PC-9 (cell line): ENCODE results near the gene ADAMTSL4. TPM values are rescaled to one million over a fixed set of nuclear protein-coding genes. Genes with fewer than 3 reads are reported as not detected.
"Not testable (repeated sequence)": the region's sequence is repeated elsewhere in the genome, so short reads cannot be mapped to it uniquely, and the experiment has no call there.

Experiments
- BruUV-seq: library from RNA; stranded (reverse); fragments of 400-500 nt; replicated peaks from 2 replicates; lab custom pipeline; 2021; lab: Mats Ljungman, UMichigan
- CTCF ChIA-PET: fragments of 300-600 bp; sonication (Branson Sonifier 250); formaldehyde crosslinking; loops from one replicate; lab custom pipeline; 2022; ENCODE audit warnings: antibody characterized with exemption; lab: Charles Lee
- POLR2A ChIA-PET: fragments of 300-600 bp; sonication (Branson Sonifier 250); formaldehyde crosslinking; loops from one replicate; lab custom pipeline; 2022; ENCODE audit warnings: antibody characterized with exemption; ENCODE audit not compliant: unreplicated experiment; lab: Charles Lee
- DNase-seq, 2 experiments: peaks; one replicate each; pipeline versions ENCODE4 v3.0.0 to v3.0.0-alpha.2; 2015 to 2022; ENCODE audit warnings: mixed read lengths in 1 of 2
- H2AFZ ChIP-seq: fragments of 200-600 bp; sonication (generic); 2 replicates; pipeline ENCODE4 v1.8.1; 2017; ENCODE audit warnings: antibody characterized with exemption
- H3F3A ChIP-seq: fragments of 200-600 bp; sonication (generic); 2 replicates; pipeline ENCODE4 v1.8.1; 2017; ENCODE audit warnings: antibody characterized with exemption, mild to moderate bottlenecking, low read depth; ENCODE audit not compliant: insufficient read depth
- H3K27ac ChIP-seq: fragments of 200-600 bp; sonication (generic); 2 replicates; pipeline ENCODE4 v1.6.1; 2016; ENCODE audit warnings: mixed run types
- H3K27me3 ChIP-seq: fragments of 200-600 bp; sonication (generic); 2 replicates; pipeline ENCODE4 v1.6.1; 2016; ENCODE audit warnings: low read depth, mixed run types; ENCODE audit not compliant: insufficient read depth
- H3K36me3 ChIP-seq: fragments of 200-600 bp; sonication (generic); 2 replicates; pipeline ENCODE4 v1.6.1; 2016; ENCODE audit warnings: low read depth, mixed run types
- H3K4me1 ChIP-seq: fragments of 200-600 bp; sonication (generic); replicated peaks from 2 replicates; pipeline ENCODE4 v1.6.1; 2016; ENCODE audit warnings: mixed run types; ENCODE audit not compliant: insufficient read depth
- H3K4me2 ChIP-seq: fragments of 200-600 bp; sonication (generic); 2 replicates; pipeline ENCODE4 v1.6.1; 2017; ENCODE audit warnings: mixed run types
- H3K4me3 ChIP-seq: fragments of 200-600 bp; sonication (generic); 2 replicates; pipeline ENCODE4 v1.6.1; 2016; ENCODE audit warnings: mixed run types
- H3K79me2 ChIP-seq: fragments of 200-600 bp; sonication (generic); 2 replicates; pipeline ENCODE4 v1.6.1; 2017; ENCODE audit warnings: low read depth, mixed run types
- H3K9me2 ChIP-seq: fragments of 200-600 bp; sonication (generic); 2 replicates; pipeline ENCODE4 v1.8.1; 2017; ENCODE audit warnings: mild to moderate bottlenecking; ENCODE audit not compliant: insufficient read depth
- H3K9me3 ChIP-seq: fragments of 200-600 bp; sonication (generic); 2 replicates; pipeline ENCODE4 v1.8.1; 2016; ENCODE audit warnings: low read depth; ENCODE audit not compliant: insufficient read depth
- H4K20me1 ChIP-seq: fragments of 200-600 bp; sonication (generic); 2 replicates; pipeline ENCODE4 v1.8.1; 2017; ENCODE audit not compliant: insufficient read depth
- EZH2 ChIP-seq: fragments of 200-600 bp; sonication (generic); IDR thresholded peaks from 2 replicates; pipeline ENCODE4 v1.8.0; 2017; ENCODE audit warnings: antibody characterized with exemption, low read depth
- intact Hi-C: fragments of 100-400 bp; cut with micrococcal nuclease; formaldehyde crosslinking; loops from one replicate; pipeline ENCODE4 v1.10.0; 2022; ENCODE audit not compliant: unreplicated experiment
- total RNA-seq: library from RNA; stranded (reverse); gene quantifications from 2 replicates; pipeline ENCODE4 v1.2.3, GENCODE V29; 2021
- TF ChIP-seq, protein P1 (sequence below): fragments of 200-600 bp; sonication (generic); conservative IDR thresholded peaks from 2 replicates; pipeline ENCODE4 v1.6.1; 2017; ENCODE audit warnings: mixed run types, antibody characterized with exemption, mild to moderate bottlenecking, moderate library complexity

ADAMTSL4 gene
- total RNA-seq, 1 experiment from 2014 or later: 67.9 TPM

DNA sequence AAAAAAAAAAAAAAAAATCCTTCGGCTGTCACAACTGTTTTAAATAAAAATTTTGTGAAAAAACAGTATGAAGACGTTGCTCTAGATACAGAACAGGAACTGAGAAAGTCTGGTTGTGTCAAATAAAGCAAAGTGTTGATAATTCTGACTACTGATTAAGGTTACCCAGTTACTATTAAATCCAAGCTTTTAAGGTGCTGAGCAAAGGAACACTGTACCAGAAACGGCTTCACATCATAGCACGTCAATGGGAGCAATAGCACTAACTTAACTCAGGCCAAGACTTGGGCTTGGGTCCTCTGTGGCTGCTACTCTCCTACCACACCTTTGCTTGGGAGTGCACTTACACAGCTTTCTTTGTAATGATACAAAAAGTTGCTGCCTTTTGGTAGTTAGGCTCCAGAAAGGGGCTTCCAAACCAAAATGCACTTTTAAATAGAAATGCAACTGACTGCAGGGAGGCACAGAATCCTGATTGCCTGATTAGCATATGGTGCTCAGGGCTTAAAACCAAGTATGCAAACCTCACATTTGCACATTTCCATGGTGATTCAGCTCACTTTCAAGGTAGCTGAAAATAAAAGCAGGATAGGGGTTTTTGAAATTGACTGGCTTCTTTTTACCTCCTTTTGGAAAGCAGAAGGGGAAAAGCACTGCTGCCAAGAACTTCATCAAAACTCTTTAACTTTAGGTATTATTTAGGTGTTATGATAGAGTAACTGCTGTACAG lies 23.9 kb downstream of the ADAMTSL4 start:
- Histone ChIP-seq H3F3A (peaks cover 97% of the 10 kb centered on the region), H2AFZ (no peak overlapping the region), H4K20me1 (peaks cover 58% of the 10 kb centered on the region), H3K9me2 (no peaks in the 10 kb centered on the region), H3K36me3 (peaks cover 56% of the 10 kb centered on the region), H3K4me3 (peak overlapping the region; percentile 17; the same call in 1 of the 2 replicates), H3K4me1 (peaks cover 77% of the 10 kb centered on the region), H3K27me3 (no peaks in the 10 kb centered on the region), H3K9me3 (no peaks in the 10 kb centered on the region), H3K4me2 (peak overlapping the region; percentile 5; the same call in 1 of the 2 replicates), H3K27ac (peak overlapping the region; percentile 93), H3K79me2 (peaks cover 94% of the 10 kb centered on the region)
- BruUV-seq: no TSS peak
- no peak for TF ChIP-seq EZH2
- TF ChIP-seq, protein P1, sequence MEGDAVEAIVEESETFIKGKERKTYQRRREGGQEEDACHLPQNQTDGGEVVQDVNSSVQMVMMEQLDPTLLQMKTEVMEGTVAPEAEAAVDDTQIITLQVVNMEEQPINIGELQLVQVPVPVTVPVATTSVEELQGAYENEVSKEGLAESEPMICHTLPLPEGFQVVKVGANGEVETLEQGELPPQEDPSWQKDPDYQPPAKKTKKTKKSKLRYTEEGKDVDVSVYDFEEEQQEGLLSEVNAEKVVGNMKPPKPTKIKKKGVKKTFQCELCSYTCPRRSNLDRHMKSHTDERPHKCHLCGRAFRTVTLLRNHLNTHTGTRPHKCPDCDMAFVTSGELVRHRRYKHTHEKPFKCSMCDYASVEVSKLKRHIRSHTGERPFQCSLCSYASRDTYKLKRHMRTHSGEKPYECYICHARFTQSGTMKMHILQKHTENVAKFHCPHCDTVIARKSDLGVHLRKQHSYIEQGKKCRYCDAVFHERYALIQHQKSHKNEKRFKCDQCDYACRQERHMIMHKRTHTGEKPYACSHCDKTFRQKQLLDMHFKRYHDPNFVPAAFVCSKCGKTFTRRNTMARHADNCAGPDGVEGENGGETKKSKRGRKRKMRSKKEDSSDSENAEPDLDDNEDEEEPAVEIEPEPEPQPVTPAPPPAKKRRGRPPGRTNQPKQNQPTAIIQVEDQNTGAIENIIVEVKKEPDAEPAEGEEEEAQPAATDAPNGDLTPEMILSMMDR: no peak
- ChIA-PET CTCF (interaction anchor here (0.7 kb wide), 1 partner anchor 201 kb away, joined by 3 read pairs; no protein-coding TSS in a partner anchor), POLR2A (interaction anchor here (0.6 to 0.8 kb wide), 4 partner anchors 14 to 311 kb away, joined by 3 to 9 read pairs (median 6); no protein-coding TSS in a partner anchor)
- intact Hi-C loops: no loop called here
- no peak for DNase-seq

- DNase-seq, H3K27me3 ChIP-seq, intact Hi-C loops, H2AFZ ChIP-seq, BruUV-seq, H3K9me3 ChIP-seq, H3K9me2 ChIP-seq: not testable (repeated sequence)
- H3F3A ChIP-seq: peaks cover 98% of the 10 kb centered on the region
- CTCF ChIA-PET: interaction anchor here (0.6 kb wide), 1 partner anchor 120 kb away, joined by 3 read pairs; no protein-coding TSS in a partner anchor
- peak overlapping the region; percentile 17; the same call in 1 of the 2 replicates for H3K4me3 ChIP-seq
- H3K4me2 ChIP-seq: peak overlapping the region; percentile 5; the same call in 1 of the 2 replicates
- peak overlapping the region; percentile 93 for H3K27ac ChIP-seq
- POLR2A ChIA-PET: interaction anchor here (0.8 kb wide), 1 partner anchor 44 kb away, joined by 6 read pairs; no protein-coding TSS in a partner anchor
- H3K36me3 ChIP-seq: peaks cover 61% of the 10 kb centered on the region
- H4K20me1 ChIP-seq: peaks cover 64% of the 10 kb centered on the region
- peaks cover 72% of the 10 kb centered on the region for H3K4me1 ChIP-seq
- H3K79me2 ChIP-seq: peaks cover 98% of the 10 kb centered on the region
These were observed 24.5 kb downstream of the ADAMTSL4 start for GRCh38 chr1:150573648-150574071.

DNA sequence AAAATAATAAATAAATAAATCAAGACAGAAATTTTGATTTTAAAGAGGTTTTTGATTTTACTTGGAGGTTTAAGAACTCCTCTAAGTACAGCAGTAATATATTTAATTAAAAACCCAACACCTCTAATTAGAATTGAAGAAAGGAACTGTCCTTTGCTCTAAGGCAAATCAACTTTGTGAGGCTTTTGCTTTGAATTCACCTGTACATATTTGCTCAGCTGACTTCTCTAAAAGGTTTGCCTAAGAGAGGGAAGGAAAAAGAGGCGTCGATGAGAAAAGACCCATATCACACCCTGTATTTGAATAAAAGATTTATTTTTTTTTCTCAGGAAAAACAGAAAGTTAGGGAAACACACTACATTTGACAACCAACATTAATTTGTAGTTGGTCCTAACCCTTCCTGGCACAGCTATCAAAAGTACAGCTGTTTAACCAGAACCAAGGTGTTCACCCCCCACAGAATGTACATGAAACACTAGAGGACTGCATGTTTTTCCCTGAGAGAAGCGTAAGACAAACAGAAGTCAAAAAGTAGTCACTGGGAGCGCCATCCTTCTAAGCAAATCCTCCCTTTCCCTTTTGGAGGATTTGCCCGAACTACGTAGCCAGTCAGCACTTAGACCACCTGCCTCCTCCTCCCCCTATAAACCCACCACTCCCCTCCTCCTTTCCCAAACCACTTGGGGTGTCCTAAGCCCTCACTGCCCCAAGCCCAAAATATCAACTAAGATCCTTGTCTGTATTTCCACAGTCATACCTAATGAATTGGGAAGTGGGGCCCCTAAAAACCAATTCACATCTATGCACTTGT lies 25.3 kb downstream of the ADAMTSL4 start:
- Histone ChIP-seq H3K79me2 (peaks cover 100% of the 10 kb centered on the region), H3K9me2 (no peaks in the 10 kb centered on the region), H3K4me3 (peak overlapping the region; percentile 73; the same call in 1 of the 2 replicates), H3K9me3 (no peaks in the 10 kb centered on the region), H3K27ac (peak overlapping the region; percentile 93), H3K27me3 (no peaks in the 10 kb centered on the region), H2AFZ (no peak overlapping the region), H3K4me2 (peak overlapping the region; percentile 95), H3K36me3 (peaks cover 66% of the 10 kb centered on the region), H3F3A (peaks cover 90% of the 10 kb centered on the region), H3K4me1 (peaks cover 64% of the 10 kb centered on the region), H4K20me1 (peaks cover 68% of the 10 kb centered on the region)
- TF ChIP-seq EZH2: no peak
- BruUV-seq: no TSS peak
- ChIA-PET CTCF (interaction anchor here (0.6 to 1.0 kb wide), 2 partner anchors 13 to 119 kb away, joined by 3 read pairs; no protein-coding TSS in a partner anchor), POLR2A (interaction anchor here (0.5 to 0.7 kb wide), 3 partner anchors 12 to 497 kb away, joined by 4 to 6 read pairs (median 4); partner anchors contain the start of gene GOLPH3L)
- intact Hi-C loops: loop anchor here (5.0 kb wide), 1 partner anchor 238 kb away; no protein-coding TSS in a partner anchor
- DNase-seq: no peak
